K562 (cell line): Measurements from ENCODE around the gene SIT1. TPM values are rescaled to one million over a fixed set of nuclear protein-coding genes. Genes with fewer than 3 reads are reported as not detected.

Source experiments
- DACH1 ChIP-seq: fragments of 450-650 bp; IDR thresholded peaks from 2 replicates; pipeline ENCODE4 v1.6.1; 2018; ENCODE audit not compliant: partially characterized antibody
- ESRRA ChIP-seq: fragments of 450-650 bp; IDR thresholded peaks from 2 replicates; pipeline ENCODE4 v1.6.1; 2014; ENCODE audit warnings: low read depth, mild to moderate bottlenecking, moderate library complexity, borderline replicate concordance
- ETV1 ChIP-seq: fragments of 450-650 bp; conservative IDR thresholded peaks from 2 replicates; pipeline ENCODE4 v1.6.1; 2016; ENCODE audit warnings: missing genetic modification characterization, control low read depth, low read depth, missing compliant biosample characterization
- HINFP ChIP-seq: fragments of 450-650 bp; conservative IDR thresholded peaks from 2 replicates; pipeline ENCODE4 v1.6.1; 2016; ENCODE audit warnings: missing genetic modification characterization, low read depth, mild to moderate bottlenecking, control low read depth, missing compliant biosample characterization
- HLTF ChIP-seq: fragments of 450-650 bp; IDR thresholded peaks from 2 replicates; pipeline ENCODE4 v1.6.1; 2016
- KAT8 ChIP-seq: fragments of 450-650 bp; IDR thresholded peaks from 2 replicates; pipeline ENCODE4 v1.6.1; 2016; ENCODE audit warnings: low read depth, mild to moderate bottlenecking
- MTA3 ChIP-seq: fragments of 450-650 bp; formaldehyde crosslinking; IDR thresholded peaks from 2 replicates; pipeline ENCODE4 v1.6.1; 2017; ENCODE audit warnings: mild to moderate bottlenecking, borderline replicate concordance
- POU5F1 ChIP-seq: fragments of 150-350 bp; IDR thresholded peaks from 2 replicates; pipeline ENCODE4 v1.6.1; 2014; ENCODE audit warnings: borderline replicate concordance, low read length, low read depth, mild to moderate bottlenecking; ENCODE audit not compliant: partially characterized antibody
- PTTG1 ChIP-seq: fragments of 450-650 bp; IDR thresholded peaks from 2 replicates; pipeline ENCODE4 v1.6.1; 2016; ENCODE audit warnings: low read depth, mild to moderate bottlenecking, missing genetic modification characterization, missing compliant biosample characterization
- SIRT6 ChIP-seq: IDR thresholded peaks from one replicate; pipeline ENCODE4 v1.6.1; 2012; ENCODE audit warnings: low read depth, mild to moderate bottlenecking, control low read depth, inconsistent platforms, low read length, moderate library complexity
- TCF7 ChIP-seq: sonication (generic); IDR thresholded peaks from 2 replicates; pipeline ENCODE4 v1.6.1; 2016; ENCODE audit warnings: antibody characterized with exemption, borderline replicate concordance
- THAP12 ChIP-seq: fragments of 250-450 bp; sonication (Bioruptor Pico); IDR thresholded peaks from 2 replicates; pipeline ENCODE4 v1.9.0; 2021; ENCODE audit warnings: mild to moderate bottlenecking, inconsistent platforms
- YY1 ChIP-seq, 3 experiments: IDR thresholded peaks; 2 replicates each; pipeline ENCODE4 v1.6.1; 2011; ENCODE audit warnings: low read length in 2 of 3, mild to moderate bottlenecking in 2 of 3, moderate library complexity in 2 of 3, borderline replicate concordance in 1 of 3, control low read depth in 1 of 3, low read depth in 1 of 3; ENCODE audit not compliant: insufficient read depth in 3 of 3, insufficient replicate concordance in 2 of 3, control insufficient read depth in 1 of 3, insufficient read length in 1 of 3; ENCODE audit errors: extremely low read depth in 1 of 3
- ZNF239 ChIP-seq: fragments of 250-450 bp; sonication (Bioruptor Pico); IDR thresholded peaks from 2 replicates; pipeline ENCODE4 v1.4.0; 2020; ENCODE audit warnings: mild to moderate bottlenecking
- ZNF592 ChIP-seq: fragments of 450-650 bp; IDR thresholded peaks from 2 replicates; pipeline ENCODE4 v1.6.1; 2017; ENCODE audit warnings: antibody characterized with exemption, mild to moderate bottlenecking
- polyA plus RNA-seq, 8 experiments: library from polyadenylated mRNA; depleted of rRNA in 4 of 8; stranded (reverse) in 5 of 8; unstranded in 3 of 8; fragments of >200 nt; fragmentation: Nextera tagmentation in 2 of 8; fragmentation: Illumina TruSeq in 1 of 8; extraction: Ambion mirVana in 2 of 8; extraction: Trizol in 1 of 8; gene quantifications; 2 replicates each; pipeline versions ENCODE4 v1.2.1 to v1.2.3, GENCODE V29; 2011 to 2014; ENCODE audit warnings: inconsistent platforms in 1 of 8, missing spikeins in 1 of 8
- total RNA-seq, 7 experiments: library from RNA; depleted of rRNA in 6 of 7; stranded (reverse); fragments of >200 nt in 6 of 7; fragmentation: Illumina TruSeq in 2 of 7; extraction: Trizol in 2 of 7; gene quantifications; 2 replicates each; pipeline versions ENCODE4 v1.2.1 to v1.2.3, GENCODE V29; 2011 to 2021; ENCODE audit warnings: low replicate concordance in 1 of 7

SIT1 gene
- total and polyA plus RNA-seq, 9 of the 15 experiments (the other 6 are each of a cell fraction or from before 2014, with no cell fraction given), result not detected

- TF ChIP-seq THAP12 (CRISPR knock-in tag), result peak; percentile 66; the same call in 1 of the 2 replicates
- TF ChIP-seq YY1 (IDR thresholded peaks at IDR 0.05; ENCODE audit: borderline replicate concordance in 1 of 3, control insufficient read depth in 1 of 3, extremely low read depth in 1 of 3, insufficient read depth in 3 of 3, insufficient read length in 1 of 3, insufficient replicate concordance in 2 of 3, low read depth in 1 of 3, low read length in 2 of 3), result peak; percentile 51 to 92 (median 83)
- no peak for TF ChIP-seq ETV1 (tag)
- no peak for TF ChIP-seq DACH1
- no peak for TF ChIP-seq HLTF
- TF ChIP-seq SIRT6, result no peak
- no peak for TF ChIP-seq PTTG1 (tag)
- no peak for TF ChIP-seq POU5F1
- no peak for TF ChIP-seq ESRRA
- no peak for TF ChIP-seq HINFP
- TF ChIP-seq ZNF592, result 0 out of 2 replicates have a peak, but pooled peaks have one; percentile 6
- no peak for TF ChIP-seq ZNF239 (CRISPR knock-in tag)
- TF ChIP-seq KAT8, result no peak
- TF ChIP-seq MTA3, result peak; percentile 36; the same call in 1 of the 2 replicates
- no peak for TF ChIP-seq TCF7
These were observed 7.6 kb upstream of the SIT1 start, which contains the start of gene CCDC107 (continued) for GRCh38 chr9:35658137-35658967.
